Measurements from ENCODE around the gene FAM114A1. TPM values are rescaled to one million over a fixed set of nuclear protein-coding genes. Genes with fewer than 3 reads are reported as not detected.

FAM114A1 gene
- total and polyA plus RNA-seq, 4 donors, result 22.1 to 108 (median 53.9) TPM

DNA sequence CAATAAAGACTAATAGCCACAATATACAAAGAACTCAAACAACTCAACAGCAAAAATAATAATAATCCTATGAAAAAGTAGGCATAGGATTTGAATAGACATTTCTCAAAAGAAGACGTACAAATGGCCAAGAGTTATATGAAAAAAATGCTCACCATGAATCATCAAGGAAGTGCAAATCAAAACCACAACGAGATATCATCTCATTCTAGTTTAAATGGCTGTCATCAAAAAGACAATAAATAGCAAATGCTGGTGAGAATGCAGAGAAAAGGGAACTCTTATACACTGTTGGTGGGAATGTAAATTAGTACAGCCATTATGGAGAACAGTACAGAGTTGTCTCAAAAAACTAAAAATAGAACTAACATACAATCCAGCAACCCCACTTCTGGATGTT lies 29.8 kb upstream of the FAM114A1 start:
- Histone ChIP-seq H3K27ac (ENCODE audit: low read depth in 1 of 2, low read length in 2 of 2) (no peak overlapping the region), H3K36me3 (ENCODE audit: control insufficient read depth in 4 of 4, insufficient read depth in 3 of 4, low read depth in 1 of 4, low read length in 3 of 4) (no peaks in the 10 kb centered on the region), H3K9ac (ENCODE audit: low read depth in 1 of 2, low read length in 2 of 2) (no peak overlapping the region), H3K4me3 (ENCODE audit: low read depth in 1 of 3, low read length in 3 of 3) (no peak overlapping the region), H3K4me1 (ENCODE audit: control insufficient read depth in 4 of 4, insufficient read depth in 4 of 4, low read length in 3 of 4) (no peaks in the 10 kb centered on the region), H3K9me3 (ENCODE audit: control insufficient read depth in 4 of 4, low read length in 3 of 4) (no peaks in the 10 kb centered on the region), H3K27me3 (ENCODE audit: control insufficient read depth in 4 of 4, insufficient read depth in 4 of 4, low read length in 3 of 4) (no peaks in the 10 kb centered on the region)
- WGBS, result 69% methylated on average over 2 of the region's 2 CpGs
- TF ChIP-seq RAD21 (IDR thresholded peaks at IDR 0.05) (no peak), EGR1 (IDR thresholded peaks at IDR 0.05; ENCODE audit: low read depth in 2 of 2) (no peak), HNF4A (conservative IDR thresholded peaks at IDR 0.05) (no peak), YY1 (IDR thresholded peaks at IDR 0.05) (no peak), SP1 (IDR thresholded peaks at IDR 0.05) (no peak), HNF4G (IDR thresholded peaks at IDR 0.05) (no peak), GABPA (IDR thresholded peaks at IDR 0.05 in 1 of 2, conservative IDR thresholded peaks at IDR 0.05 in 1 of 2) (no peak), TAF1 (conservative IDR thresholded peaks at IDR 0.05) (no peak), FOXA2 (IDR thresholded peaks at IDR 0.05) (no peak), RXRA (IDR thresholded peaks at IDR 0.05) (no peak), JUND (IDR thresholded peaks at IDR 0.05) (no peak), NR2F2 (IDR thresholded peaks at IDR 0.05) (no peak), FOXA1 (IDR thresholded peaks at IDR 0.05) (no peak)
- TF ChIP-seq, protein P1, sequence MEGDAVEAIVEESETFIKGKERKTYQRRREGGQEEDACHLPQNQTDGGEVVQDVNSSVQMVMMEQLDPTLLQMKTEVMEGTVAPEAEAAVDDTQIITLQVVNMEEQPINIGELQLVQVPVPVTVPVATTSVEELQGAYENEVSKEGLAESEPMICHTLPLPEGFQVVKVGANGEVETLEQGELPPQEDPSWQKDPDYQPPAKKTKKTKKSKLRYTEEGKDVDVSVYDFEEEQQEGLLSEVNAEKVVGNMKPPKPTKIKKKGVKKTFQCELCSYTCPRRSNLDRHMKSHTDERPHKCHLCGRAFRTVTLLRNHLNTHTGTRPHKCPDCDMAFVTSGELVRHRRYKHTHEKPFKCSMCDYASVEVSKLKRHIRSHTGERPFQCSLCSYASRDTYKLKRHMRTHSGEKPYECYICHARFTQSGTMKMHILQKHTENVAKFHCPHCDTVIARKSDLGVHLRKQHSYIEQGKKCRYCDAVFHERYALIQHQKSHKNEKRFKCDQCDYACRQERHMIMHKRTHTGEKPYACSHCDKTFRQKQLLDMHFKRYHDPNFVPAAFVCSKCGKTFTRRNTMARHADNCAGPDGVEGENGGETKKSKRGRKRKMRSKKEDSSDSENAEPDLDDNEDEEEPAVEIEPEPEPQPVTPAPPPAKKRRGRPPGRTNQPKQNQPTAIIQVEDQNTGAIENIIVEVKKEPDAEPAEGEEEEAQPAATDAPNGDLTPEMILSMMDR (IDR thresholded peaks at IDR 0.05; ENCODE audit: low read depth, low read length, missing input control), result no peak
- TF ChIP-seq, protein P2, sequence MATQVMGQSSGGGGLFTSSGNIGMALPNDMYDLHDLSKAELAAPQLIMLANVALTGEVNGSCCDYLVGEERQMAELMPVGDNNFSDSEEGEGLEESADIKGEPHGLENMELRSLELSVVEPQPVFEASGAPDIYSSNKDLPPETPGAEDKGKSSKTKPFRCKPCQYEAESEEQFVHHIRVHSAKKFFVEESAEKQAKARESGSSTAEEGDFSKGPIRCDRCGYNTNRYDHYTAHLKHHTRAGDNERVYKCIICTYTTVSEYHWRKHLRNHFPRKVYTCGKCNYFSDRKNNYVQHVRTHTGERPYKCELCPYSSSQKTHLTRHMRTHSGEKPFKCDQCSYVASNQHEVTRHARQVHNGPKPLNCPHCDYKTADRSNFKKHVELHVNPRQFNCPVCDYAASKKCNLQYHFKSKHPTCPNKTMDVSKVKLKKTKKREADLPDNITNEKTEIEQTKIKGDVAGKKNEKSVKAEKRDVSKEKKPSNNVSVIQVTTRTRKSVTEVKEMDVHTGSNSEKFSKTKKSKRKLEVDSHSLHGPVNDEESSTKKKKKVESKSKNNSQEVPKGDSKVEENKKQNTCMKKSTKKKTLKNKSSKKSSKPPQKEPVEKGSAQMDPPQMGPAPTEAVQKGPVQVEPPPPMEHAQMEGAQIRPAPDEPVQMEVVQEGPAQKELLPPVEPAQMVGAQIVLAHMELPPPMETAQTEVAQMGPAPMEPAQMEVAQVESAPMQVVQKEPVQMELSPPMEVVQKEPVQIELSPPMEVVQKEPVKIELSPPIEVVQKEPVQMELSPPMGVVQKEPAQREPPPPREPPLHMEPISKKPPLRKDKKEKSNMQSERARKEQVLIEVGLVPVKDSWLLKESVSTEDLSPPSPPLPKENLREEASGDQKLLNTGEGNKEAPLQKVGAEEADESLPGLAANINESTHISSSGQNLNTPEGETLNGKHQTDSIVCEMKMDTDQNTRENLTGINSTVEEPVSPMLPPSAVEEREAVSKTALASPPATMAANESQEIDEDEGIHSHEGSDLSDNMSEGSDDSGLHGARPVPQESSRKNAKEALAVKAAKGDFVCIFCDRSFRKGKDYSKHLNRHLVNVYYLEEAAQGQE (IDR thresholded peaks at IDR 0.05), result no peak
- TF ChIP-seq, protein P3, sequence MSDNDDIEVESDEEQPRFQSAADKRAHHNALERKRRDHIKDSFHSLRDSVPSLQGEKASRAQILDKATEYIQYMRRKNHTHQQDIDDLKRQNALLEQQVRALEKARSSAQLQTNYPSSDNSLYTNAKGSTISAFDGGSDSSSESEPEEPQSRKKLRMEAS (IDR thresholded peaks at IDR 0.05), result no peak
- TF ChIP-seq, protein P4, sequence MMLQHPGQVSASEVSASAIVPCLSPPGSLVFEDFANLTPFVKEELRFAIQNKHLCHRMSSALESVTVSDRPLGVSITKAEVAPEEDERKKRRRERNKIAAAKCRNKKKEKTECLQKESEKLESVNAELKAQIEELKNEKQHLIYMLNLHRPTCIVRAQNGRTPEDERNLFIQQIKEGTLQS (IDR thresholded peaks at IDR 0.05), result no peak
- TF ChIP-seq, protein P5, sequence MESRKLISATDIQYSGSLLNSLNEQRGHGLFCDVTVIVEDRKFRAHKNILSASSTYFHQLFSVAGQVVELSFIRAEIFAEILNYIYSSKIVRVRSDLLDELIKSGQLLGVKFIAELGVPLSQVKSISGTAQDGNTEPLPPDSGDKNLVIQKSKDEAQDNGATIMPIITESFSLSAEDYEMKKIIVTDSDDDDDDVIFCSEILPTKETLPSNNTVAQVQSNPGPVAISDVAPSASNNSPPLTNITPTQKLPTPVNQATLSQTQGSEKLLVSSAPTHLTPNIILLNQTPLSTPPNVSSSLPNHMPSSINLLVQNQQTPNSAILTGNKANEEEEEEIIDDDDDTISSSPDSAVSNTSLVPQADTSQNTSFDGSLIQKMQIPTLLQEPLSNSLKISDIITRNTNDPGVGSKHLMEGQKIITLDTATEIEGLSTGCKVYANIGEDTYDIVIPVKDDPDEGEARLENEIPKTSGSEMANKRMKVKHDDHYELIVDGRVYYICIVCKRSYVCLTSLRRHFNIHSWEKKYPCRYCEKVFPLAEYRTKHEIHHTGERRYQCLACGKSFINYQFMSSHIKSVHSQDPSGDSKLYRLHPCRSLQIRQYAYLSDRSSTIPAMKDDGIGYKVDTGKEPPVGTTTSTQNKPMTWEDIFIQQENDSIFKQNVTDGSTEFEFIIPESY (IDR thresholded peaks at IDR 0.05), result no peak
- DNase-seq (ENCODE audit: low spot score), result no peak

All from liver (tissue), 9 donors.